Breast epithelium (tissue), 4 donors: ENCODE measurements around the gene CMSS1. TPM values are rescaled to one million over a fixed set of nuclear protein-coding genes. Genes with fewer than 3 reads are reported as not detected.

ENCODE experiments used
- DNase-seq, 2 donors: peaks; one replicate each; pipeline ENCODE4 v3.0.0-alpha.2; 2019; ENCODE audit warnings: low spot score in 2 of 2
- H3K27ac ChIP-seq, 2 donors: fragments of 200-600 bp; sonication (generic) in 1 of 2; one replicate each; pipeline ENCODE4 v1.5.1; 2016 to 2019; ENCODE audit warnings: mild to moderate bottlenecking in 1 of 2
- H3K27me3 ChIP-seq, 2 donors: fragments of 200-600 bp; sonication (generic) in 1 of 2; one replicate each; pipeline versions ENCODE4 v1.5.1 to v1.6.0; 2017 to 2019; ENCODE audit warnings: control low read depth in 1 of 2, mild to moderate bottlenecking in 1 of 2
- H3K36me3 ChIP-seq: fragments of 200-600 bp; one replicate; pipeline ENCODE4 v1.5.1; 2019
- H3K4me1 ChIP-seq, 2 donors: fragments of 200-600 bp; sonication (generic); one replicate each; pipeline ENCODE4 v1.5.1; 2016 to 2019; ENCODE audit warnings: control low read depth in 1 of 2
- H3K4me3 ChIP-seq, 3 donors: fragments of 200-600 bp; sonication (generic); 1 replicate in 2 of 3; 2 replicates in 1 of 3; pipeline ENCODE4 v1.5.1; 2016 to 2019; ENCODE audit warnings: mild to moderate bottlenecking in 3 of 3, moderate library complexity in 2 of 3
- H3K9me3 ChIP-seq, 2 donors: fragments of 200-600 bp; sonication (generic) in 1 of 2; one replicate each; pipeline ENCODE4 v1.5.1; 2016 to 2019; ENCODE audit warnings: control low read depth in 1 of 2
- CTCF ChIP-seq, 3 donors: fragments of 450-650 bp; IDR thresholded peaks; one replicate each; pipeline ENCODE4 v1.5.1; 2016 to 2017; ENCODE audit warnings: antibody characterized with exemption in 3 of 3, mild to moderate bottlenecking in 3 of 3, moderate library complexity in 3 of 3
- POLR2A ChIP-seq: fragments of 450-650 bp; IDR thresholded peaks from one replicate; pipeline ENCODE4 v1.6.1; 2016; ENCODE audit warnings: antibody characterized with exemption, mild to moderate bottlenecking, moderate library complexity
- POLR2AphosphoS5 ChIP-seq, 3 donors: sonication (generic); formaldehyde crosslinking; IDR thresholded peaks; one replicate each; pipeline ENCODE4 v1.6.1; 2017; ENCODE audit warnings: antibody characterized with exemption in 3 of 3
- intact Hi-C: fragments of 100-400 bp; cut with DNase I; formaldehyde crosslinking; loops from one replicate; pipeline ENCODE4 v1.15.1; 2023; ENCODE audit warnings: low total_unique reads
- total RNA-seq, 3 donors: library from RNA; depleted of rRNA; stranded (reverse); fragments of >200 nt; gene quantifications; one replicate each; pipeline ENCODE4 v1.1.0, GENCODE V29; 2016

The CMSS1 gene
- total RNA-seq, 3 donors from 2014 or later, result 15.5 to 35.4 (median 16.1) TPM

- Histone ChIP-seq H3K36me3 (no peaks in the 10 kb centered on the region), H3K9me3 (no peaks in the 10 kb centered on the region), H3K4me1 (no peaks in the 10 kb centered on the region), H3K27me3 (no peaks in the 10 kb centered on the region), H3K27ac (no peak overlapping the region), H3K4me3 (no peak overlapping the region)
- intact Hi-C loops, result no loop called here
- no peak for TF ChIP-seq CTCF (IDR thresholded peaks at IDR 0.05)
- no peak for TF ChIP-seq POLR2AphosphoS5 (IDR thresholded peaks at IDR 0.05)
- no peak for TF ChIP-seq POLR2A
- DNase-seq, result no peak
Observed at GRCh38 chr3:99939876-99940275, 122.2 kb downstream of the CMSS1 start.

GRCh38 chr3:99940350-99940749, 122.7 kb downstream of the CMSS1 start:
- DNase-seq, result no peak
- Histone ChIP-seq H3K36me3 (no peaks in the 10 kb centered on the region), H3K27ac (no peak overlapping the region), H3K27me3 (no peaks in the 10 kb centered on the region), H3K4me1 (no peaks in the 10 kb centered on the region), H3K4me3 (no peak overlapping the region), H3K9me3 (no peaks in the 10 kb centered on the region)
- no peak for TF ChIP-seq CTCF (IDR thresholded peaks at IDR 0.05)
- TF ChIP-seq POLR2AphosphoS5 (IDR thresholded peaks at IDR 0.05), result no peak
- intact Hi-C loops, result no loop called here

- intact Hi-C loops, result no loop called here
- Histone ChIP-seq H3K27ac (no peak overlapping the region), H3K36me3 (no peaks in the 10 kb centered on the region), H3K27me3 (no peaks in the 10 kb centered on the region), H3K4me1 (no peaks in the 10 kb centered on the region), H3K9me3 (no peaks in the 10 kb centered on the region), H3K4me3 (no peak overlapping the region)
- DNase-seq, result no peak
- TF ChIP-seq CTCF (IDR thresholded peaks at IDR 0.05) (no peak), POLR2A (no peak), POLR2AphosphoS5 (IDR thresholded peaks at IDR 0.05) (no peak)
Observed at GRCh38 chr3:99941211-99941610, 123.5 kb downstream of the CMSS1 start.

- no peaks in the 10 kb centered on the region for H3K36me3 ChIP-seq
- no peak for DNase-seq
- no peak overlapping the region for H3K4me3 ChIP-seq
- no peaks in the 10 kb centered on the region for H3K9me3 ChIP-seq
- intact Hi-C loops, result no loop called here
- TF ChIP-seq POLR2AphosphoS5 (IDR thresholded peaks at IDR 0.05) (no peak), CTCF (IDR thresholded peaks at IDR 0.05) (no peak)
- H3K4me1 ChIP-seq, result no peaks in the 10 kb centered on the region
- H3K27me3 ChIP-seq, result no peaks in the 10 kb centered on the region
- no peak overlapping the region for H3K27ac ChIP-seq
Observed at GRCh38 chr3:99943931-99944761, 126.5 kb downstream of the CMSS1 start.

- Histone ChIP-seq H3K36me3 (no peaks in the 10 kb centered on the region), H3K27me3 (no peaks in the 10 kb centered on the region), H3K9me3 (no peaks in the 10 kb centered on the region), H3K4me1 (no peaks in the 10 kb centered on the region), H3K27ac (peak overlapping the region; percentile 63 to 70), H3K4me3 (peak overlapping the region in 1 of 3 donors; percentile 19)
- TF ChIP-seq POLR2AphosphoS5 (IDR thresholded peaks at IDR 0.05) (no peak), POLR2A (no peak), CTCF (IDR thresholded peaks at IDR 0.05) (no peak)
- intact Hi-C loops, result no loop called here
- DNase-seq, result peak in 1 of 2 donors; percentile 44
Observed at GRCh38 chr3:99945328-99945995, 127.8 kb downstream of the CMSS1 start.
